Measurements from ENCODE around the gene PALD1. TPM values are rescaled to one million over a fixed set of nuclear protein-coding genes. Genes with fewer than 3 reads are reported as not detected.

The PALD1 gene
- total and polyA plus RNA-seq, 2 of the 4 experiments (the other 2 are of a cell fraction): 0.12 to 0.18 TPM

GRCh38 chr10:70605161-70605560, 126.6 kb downstream of the PALD1 start:
- no peaks in the 10 kb centered on the region for H3K36me3 ChIP-seq (ENCODE audit: control insufficient read depth, insufficient read depth, low read length)
- POLR2A ChIA-PET (ENCODE audit: unreplicated experiment): interaction anchor here (0.5 kb wide), 1 partner anchor 86 kb away, joined by 3 read pairs; no protein-coding TSS in a partner anchor

More at GRCh38 chr10:70605161-70605560, 126.6 kb downstream of the PALD1 start:
- Histone ChIP-seq H3K23ac (ENCODE audit: low read depth, low read length) (no peak overlapping the region), H3K79me1 (ENCODE audit: low read depth in 1 of 2, low read length in 2 of 2) (no peaks in the 10 kb centered on the region), H3K27ac (ENCODE audit: insufficient read depth, low read length) (no peak overlapping the region), H3K4me3 (ENCODE audit: insufficient read depth, low read depth, low read length) (no peak overlapping the region), H2BK120ac (ENCODE audit: low read depth, low read length) (no peak overlapping the region), H3K14ac (replicated peaks; ENCODE audit: low read depth, low read length) (no peak overlapping the region), H3K56ac (ENCODE audit: extremely low read depth, insufficient read depth, low read length) (no peak overlapping the region), H2AK5ac (ENCODE audit: low read depth, low read length) (no peak overlapping the region), H4K8ac (ENCODE audit: low read depth in 2 of 2, low read length in 2 of 2) (no peak overlapping the region), H4K5ac (ENCODE audit: low read depth, low read length) (no peak overlapping the region), H3K9ac (ENCODE audit: low read depth, low read length) (no peak overlapping the region), H4K91ac (ENCODE audit: insufficient read depth, low read depth, low read length) (no peak overlapping the region), H3K9me3 (ENCODE audit: control insufficient read depth, insufficient read depth, low read length) (peaks cover 1% of the 10 kb centered on the region; the same call in 1 of the 2 replicates), H4K20me1 (ENCODE audit: insufficient read depth, low read length) (no peaks in the 10 kb centered on the region), H3K9me1 (ENCODE audit: insufficient read depth, low read length) (no peaks in the 10 kb centered on the region), H3K4me2 (ENCODE audit: low read depth, low read length) (no peak overlapping the region), H3K4me1 (ENCODE audit: control insufficient read depth, insufficient read depth, low read length) (no peaks in the 10 kb centered on the region), H2BK15ac (ENCODE audit: low read depth, low read length) (no peak overlapping the region), H3K4ac (ENCODE audit: low read depth, low read length) (no peak overlapping the region), H3K27me3 (ENCODE audit: control insufficient read depth, insufficient read depth, low read length) (peaks cover 19% of the 10 kb centered on the region), H2AK9ac (replicated peaks; ENCODE audit: low read depth, low read length, poor library complexity) (no peak overlapping the region), H3K18ac (ENCODE audit: low read depth, low read length) (no peak overlapping the region), H2AFZ (replicated peaks; ENCODE audit: low read length, poor library complexity) (no peak overlapping the region), H2BK20ac (ENCODE audit: low read depth, low read length) (no peak overlapping the region), H2BK5ac (ENCODE audit: low read depth, low read length, poor library complexity, severe bottlenecking) (no peak overlapping the region)
- no CpG with 5 or more reads among the region's 2 CpGs for WGBS, 2 experiments (ENCODE audit: extremely low coverage in 2 of 2, insufficient read length in 1 of 2)
- DNase-seq (no peak), ATAC-seq (ENCODE audit: low read depth) (no peak)
- in situ Hi-C loops (cut with MboI; ENCODE audit: low sequenced_read_pairs): no loop called here
- dilution Hi-C loops (cut with HindIII; ENCODE audit: low sequenced_read_pairs, unreplicated experiment): no loop called here
- intact Hi-C loops (cut with micrococcal nuclease): no loop called here
- TF ChIP-seq NFE2L2 (IDR thresholded peaks at IDR 0.05; ENCODE audit: low read depth, low read length): no peak
- CTCF ChIA-PET: no interaction called here
- no TSS peak for BruUV-seq (replicated peaks)

Data from IMR-90 (cell line).